Pericardium fibroblast (primary cell): ENCODE measurements around the gene NCK2. TPM values are rescaled to one million over a fixed set of nuclear protein-coding genes. Genes with fewer than 3 reads are reported as not detected.

Source experiments
- total RNA-seq: library from RNA; depleted of rRNA; stranded (reverse); fragments of >200 nt; gene quantifications from 2 replicates; pipeline ENCODE4 v1.2.3, GENCODE V29; 2015

NCK2 gene
- 23.2 and 43.9 TPM in 2 replicates for total RNA-seq

DNA sequence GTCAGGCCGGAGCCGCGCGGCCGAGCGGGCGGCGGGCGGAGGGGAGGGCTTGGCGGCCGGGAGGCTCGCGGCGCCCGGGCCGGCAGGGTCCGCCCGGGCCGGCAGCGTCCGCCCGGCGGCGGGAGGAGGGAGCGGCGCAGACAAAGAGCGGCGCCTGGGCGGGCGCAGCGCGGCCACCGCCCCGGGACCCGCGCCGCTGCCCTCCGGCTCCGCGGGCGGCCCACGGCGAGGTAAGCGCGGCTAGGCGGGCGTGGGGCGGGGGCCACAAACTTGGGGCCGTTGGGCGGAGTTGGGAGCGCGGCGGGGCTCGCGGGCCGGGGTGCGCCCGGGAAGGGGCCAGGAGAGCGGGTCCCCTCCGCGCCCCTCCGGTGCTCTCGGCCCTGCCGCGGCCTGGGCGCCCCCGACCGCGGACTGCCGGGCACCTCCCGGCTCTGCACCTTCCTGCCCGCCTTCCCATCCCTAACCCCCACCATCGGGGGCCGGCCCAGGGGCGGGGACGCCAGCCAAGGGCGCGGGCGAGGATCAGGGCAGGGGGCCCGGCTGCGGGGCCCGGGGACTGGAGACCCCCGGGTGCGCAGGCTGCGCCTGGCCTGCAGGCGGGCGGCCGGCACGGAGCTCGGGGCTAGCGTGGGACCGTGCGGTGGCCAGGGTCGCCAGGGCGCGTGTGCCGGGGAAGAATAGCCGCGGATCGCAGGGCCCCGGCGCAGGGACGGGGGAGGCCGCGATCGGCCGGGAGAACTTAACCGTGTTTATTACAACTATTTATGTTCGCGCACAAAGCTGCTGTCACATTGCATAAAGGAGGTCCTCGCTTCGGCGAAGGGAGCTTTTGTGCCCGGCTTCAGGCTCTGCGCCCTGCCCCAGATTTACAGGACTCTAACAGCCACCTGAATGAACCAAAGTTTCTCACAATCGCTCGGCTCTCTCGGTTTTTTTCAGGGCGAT is at the start of gene NCK2:
TSS of gene NCK2 (plus strand) at position 4 of the 945 bp plus-strand sequence. CDS start 110,152 bp downstream, outside the sequence.

